HG02884 (cell line): Measurements from ENCODE around the gene UGT1A1.

ENCODE experiments used
- ATAC-seq: cut with Tn5 transposase; IDR thresholded peaks from one replicate; pipeline ENCODE4 v1.9.1; 2021; ENCODE audit warnings: mild to moderate bottlenecking, moderate library complexity; ENCODE audit not compliant: unreplicated experiment

UGT1A1 gene

DNA sequence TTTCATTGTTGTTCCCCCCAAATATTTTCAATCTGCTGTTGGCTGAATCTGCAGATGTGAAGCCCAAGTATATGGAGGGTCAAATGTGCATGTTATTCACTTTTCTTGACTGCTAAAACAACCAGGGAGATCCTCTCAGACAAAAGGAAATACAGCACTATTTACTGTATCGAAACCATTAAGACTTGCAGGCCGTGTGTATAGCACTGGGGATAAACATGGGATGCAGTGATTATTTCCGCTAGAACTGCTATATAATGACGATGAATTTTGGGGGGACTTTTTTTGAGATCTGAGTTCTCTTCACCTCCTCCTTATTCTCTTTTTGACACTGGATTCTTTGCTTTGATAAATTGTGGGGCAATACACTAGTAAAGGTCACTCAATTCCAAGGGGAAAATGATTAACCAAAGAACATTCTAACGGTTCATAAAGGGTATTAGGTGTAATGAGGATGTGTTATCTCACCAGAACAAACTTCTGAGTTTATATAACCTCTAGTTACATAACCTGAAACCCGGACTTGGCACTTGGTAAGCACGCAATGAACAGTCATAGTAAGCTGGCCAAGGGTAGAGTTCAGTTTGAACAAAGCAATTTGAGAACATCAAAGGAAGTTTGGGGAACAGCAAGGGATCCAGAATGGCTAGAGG is 3.5 kb upstream of the UGT1A1 start:
- no peak for ATAC-seq

DNA sequence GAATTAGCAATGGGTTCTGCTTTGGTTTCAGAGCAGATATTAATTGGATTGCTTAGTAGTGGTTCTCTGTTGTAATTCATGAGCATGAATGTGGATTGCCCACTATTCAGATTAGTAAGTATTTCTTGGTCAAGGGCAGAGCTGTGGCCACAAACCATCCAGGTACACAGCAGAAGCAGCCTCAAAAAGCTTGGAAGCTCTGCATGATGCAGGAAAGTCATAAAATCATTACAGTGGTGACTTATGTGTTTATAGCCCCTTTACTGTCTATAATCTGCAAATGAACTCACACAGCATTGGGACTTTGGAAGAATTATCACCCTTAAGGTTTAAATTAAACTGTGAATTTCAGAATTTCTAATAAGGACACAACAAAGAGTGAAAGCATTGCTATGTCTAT is 1.9 kb upstream of the UGT1A1 start:
- ATAC-seq = no peak

DNA sequence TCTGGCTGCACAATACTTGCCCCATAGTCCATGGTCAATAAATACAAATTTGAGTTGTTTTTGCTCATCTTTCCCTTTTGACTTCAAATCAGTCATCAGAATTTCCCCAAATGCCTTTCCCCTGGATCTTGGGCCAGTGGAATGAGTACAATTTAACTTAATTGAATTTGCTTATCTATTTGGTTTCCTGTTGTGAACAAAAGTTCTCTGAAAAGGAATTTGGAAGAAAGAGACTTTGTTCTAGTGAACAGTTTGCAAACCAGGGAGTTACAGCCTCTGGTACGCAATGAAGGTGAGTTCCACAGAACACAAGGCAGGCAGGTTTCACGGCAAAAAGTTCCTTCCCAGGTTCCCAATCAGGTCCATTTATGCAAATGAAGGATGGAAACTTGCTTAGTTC is 1.2 kb upstream of the UGT1A1 start:
- no peak for ATAC-seq

DNA sequence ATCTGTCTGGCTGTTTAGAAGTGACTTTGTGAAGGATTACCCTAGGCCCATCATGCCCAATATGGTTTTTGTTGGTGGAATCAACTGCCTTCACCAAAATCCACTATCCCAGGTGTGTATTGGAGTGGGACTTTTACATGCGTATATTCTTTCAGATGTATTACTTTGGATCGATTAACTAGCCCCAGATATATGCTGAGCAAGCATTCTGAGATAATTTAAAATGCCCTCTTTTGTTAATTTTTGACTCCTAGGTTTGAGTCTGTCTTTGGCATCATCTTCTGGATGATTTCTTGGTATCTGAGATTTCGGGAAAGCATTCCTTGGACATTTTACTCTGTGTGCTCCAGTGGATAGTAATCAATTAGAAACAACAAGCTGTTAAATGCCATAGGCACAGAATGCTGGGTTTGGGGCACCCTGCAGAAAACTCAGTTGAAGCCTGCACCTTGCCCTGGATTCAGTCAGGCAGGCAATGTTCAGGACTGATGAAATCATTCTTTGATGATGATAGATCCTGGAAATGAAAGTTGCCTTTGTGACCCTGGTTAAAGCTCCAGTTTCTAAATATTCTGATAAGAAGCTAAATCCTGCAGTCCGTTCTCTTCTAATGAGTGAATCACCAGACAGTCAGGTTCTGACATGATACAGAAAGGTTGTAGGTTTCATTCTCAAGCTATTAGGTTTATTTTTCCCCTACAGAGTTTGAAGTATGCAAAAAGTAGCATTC is 1.1 kb downstream of the UGT1A1 start:
- no peak for ATAC-seq

DNA sequence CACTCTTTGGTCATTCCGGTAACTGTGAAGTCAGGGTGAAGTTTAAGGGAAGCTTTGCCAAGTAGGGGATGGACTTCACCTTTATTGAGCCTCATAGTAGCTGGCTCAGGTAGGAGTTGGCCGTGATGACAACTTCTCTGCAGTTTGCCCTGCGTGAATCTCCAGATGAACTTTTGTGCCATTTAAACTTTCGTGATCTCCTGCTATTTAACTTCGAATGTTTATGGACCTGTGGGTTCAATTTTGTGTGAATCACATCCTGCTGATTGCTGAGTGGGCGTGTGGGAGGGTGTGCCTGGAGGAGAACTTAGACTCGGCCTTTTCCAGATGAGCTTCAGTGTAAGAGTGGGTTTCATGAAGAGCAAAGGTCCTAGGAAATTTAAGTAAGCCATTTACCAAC is 4.2 kb downstream of the UGT1A1 start:
- ATAC-seq = no peak

DNA sequence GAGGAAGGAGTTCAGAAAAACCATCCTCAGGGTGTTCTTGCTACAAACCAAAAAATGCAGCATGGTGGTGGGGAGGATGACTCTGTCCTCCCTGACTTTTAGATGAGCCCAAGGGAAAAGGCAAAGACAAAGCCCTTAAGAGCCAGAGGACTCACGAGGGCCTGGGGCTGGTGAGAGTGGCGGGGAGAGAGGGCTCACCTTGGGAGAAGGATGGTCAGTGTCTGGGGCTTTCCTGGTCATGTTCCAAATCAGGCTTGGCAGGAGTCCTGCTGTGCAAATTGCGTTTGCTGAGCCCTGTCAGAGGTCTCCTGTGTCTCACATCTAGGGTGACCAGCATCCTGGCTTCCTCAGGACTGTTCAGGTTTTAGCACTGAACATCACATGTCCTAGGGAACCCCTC is 4.7 kb downstream of the UGT1A1 start:
- no peak for ATAC-seq

DNA sequence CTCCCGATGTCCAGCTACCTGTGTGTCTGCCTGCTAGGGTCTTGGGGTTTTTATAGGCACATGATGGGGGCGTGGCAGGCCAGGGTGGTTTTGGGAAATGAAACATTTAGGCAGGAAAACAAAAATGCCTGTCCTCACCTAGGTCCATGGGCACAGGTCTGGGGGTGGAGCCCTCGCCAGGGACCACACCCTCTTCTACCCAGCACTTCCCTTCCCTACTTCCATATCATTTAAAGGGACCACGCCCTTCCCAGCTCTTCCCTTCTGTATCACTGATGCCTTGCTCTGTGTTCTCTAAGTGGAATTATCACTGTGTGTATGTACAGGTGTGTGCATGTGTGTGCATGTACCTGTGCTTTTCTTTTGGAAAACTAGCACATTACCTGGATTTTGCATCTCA is 6.3 kb downstream of the UGT1A1 start:
- ATAC-seq = no peak

DNA sequence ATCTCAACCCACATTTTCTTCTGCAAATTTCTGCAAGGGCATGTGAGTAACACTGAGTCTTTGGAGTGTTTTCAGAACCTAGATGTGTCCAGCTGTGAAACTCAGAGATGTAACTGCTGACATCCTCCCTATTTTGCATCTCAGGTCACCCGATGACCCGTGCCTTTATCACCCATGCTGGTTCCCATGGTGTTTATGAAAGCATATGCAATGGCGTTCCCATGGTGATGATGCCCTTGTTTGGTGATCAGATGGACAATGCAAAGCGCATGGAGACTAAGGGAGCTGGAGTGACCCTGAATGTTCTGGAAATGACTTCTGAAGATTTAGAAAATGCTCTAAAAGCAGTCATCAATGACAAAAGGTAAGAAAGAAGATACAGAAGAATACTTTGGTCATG is 8.0 kb downstream of the UGT1A1 start:
- ATAC-seq = no peak

DNA sequence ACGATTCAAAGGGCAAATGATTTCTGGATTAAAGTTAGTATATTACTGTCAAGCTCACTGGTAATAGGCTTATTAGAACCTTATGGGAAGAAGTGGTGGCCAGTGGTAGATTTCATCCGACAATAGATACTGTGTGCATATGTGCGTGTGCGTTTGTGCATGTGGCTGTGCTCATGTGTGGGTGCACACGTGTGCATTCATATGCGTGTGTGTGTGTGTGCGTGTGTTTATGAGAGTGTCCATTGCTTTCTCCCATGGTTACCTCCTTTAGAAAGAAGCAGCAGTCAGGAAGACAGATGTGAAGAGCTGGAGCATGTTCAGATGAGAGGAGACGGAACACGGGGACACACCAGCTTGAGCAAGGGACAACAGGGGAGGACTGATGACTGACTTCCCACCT is 9.2 kb downstream of the UGT1A1 start:
- no peak for ATAC-seq

DNA sequence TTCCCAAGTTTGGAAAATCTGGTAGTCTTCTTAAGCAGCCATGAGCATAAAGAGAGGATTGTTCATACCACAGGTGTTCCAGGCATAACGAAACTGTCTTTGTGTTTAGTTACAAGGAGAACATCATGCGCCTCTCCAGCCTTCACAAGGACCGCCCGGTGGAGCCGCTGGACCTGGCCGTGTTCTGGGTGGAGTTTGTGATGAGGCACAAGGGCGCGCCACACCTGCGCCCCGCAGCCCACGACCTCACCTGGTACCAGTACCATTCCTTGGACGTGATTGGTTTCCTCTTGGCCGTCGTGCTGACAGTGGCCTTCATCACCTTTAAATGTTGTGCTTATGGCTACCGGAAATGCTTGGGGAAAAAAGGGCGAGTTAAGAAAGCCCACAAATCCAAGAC is 12.1 kb downstream of the UGT1A1 start:
- ATAC-seq = no peak

DNA sequence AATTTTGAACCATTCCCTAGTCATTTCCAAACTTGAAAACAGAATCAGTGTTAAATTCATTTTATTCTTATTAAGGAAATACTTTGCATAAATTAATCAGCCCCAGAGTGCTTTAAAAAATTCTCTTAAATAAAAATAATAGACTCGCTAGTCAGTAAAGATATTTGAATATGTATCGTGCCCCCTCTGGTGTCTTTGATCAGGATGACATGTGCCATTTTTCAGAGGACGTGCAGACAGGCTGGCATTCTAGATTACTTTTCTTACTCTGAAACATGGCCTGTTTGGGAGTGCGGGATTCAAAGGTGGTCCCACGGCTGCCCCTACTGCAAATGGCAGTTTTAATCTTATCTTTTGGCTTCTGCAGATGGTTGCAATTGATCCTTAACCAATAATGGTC is 12.5 kb downstream of the UGT1A1 start:
- ATAC-seq = no peak

DNA sequence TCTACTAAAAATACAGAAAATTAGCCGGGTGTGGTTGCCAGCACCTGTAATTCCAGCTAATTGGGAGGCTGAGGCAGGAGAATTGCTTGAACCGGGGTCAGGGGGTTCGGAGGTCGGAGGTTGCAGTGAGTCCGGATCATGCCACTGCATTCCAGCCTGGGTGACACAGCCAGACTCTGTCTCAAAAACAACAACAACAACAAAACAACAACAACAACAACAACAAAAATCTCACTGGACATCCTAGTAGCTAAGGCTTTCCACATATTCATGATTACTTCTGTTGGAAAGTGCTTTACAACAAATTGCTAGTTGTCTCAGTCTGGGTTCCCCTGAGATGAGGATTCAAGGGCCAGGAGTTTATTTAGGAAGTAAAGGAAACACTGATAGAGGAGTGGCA is 13.8 kb downstream of the UGT1A1 start:
- ATAC-seq = no peak

DNA sequence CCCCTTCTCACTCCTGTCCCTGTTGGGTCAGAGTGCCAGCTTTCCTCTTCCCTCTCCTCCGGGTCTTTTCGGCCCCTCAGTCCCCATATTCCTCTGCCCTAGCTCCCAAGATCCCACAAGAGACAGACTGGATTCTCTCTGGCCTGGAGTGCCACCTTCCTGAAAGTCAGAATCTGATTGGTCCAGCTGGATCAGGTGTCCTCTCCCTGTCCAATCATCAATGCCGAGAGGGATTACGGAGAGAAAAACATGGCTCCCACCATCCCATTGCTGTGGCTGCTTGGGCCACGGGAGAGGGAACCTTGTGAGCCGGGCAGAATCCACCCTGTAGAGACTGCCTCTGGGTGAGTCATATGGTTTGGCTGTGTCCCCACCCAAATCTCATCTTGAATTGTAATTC is 15.3 kb downstream of the UGT1A1 start:
- ATAC-seq = no peak

DNA sequence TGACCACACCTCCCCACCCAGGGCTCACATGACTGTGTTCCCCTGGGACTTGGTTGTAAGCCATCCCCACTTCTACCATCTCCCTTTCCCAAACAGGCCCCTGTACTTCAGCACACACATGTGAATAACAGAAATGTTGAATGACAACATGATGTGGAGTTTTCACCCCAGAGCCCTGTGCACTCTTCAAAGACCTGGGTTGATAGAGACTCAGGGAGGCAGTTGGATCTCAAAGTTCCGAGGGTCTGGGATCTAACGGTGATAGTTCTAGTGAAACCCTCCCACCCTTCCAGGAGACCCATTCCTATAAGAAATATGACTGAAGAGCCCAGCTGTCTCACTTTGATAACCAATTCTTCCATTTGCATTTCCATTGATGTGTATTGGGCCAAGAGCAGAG is 18.0 kb downstream of the UGT1A1 start, which contains the start of gene MROH2A:
Gene MROH2A (plus strand): TSS at position 301 of the 400 bp plus-strand sequence. CDS start 1,029 bp downstream, outside the sequence.
- ATAC-seq = no peak

DNA sequence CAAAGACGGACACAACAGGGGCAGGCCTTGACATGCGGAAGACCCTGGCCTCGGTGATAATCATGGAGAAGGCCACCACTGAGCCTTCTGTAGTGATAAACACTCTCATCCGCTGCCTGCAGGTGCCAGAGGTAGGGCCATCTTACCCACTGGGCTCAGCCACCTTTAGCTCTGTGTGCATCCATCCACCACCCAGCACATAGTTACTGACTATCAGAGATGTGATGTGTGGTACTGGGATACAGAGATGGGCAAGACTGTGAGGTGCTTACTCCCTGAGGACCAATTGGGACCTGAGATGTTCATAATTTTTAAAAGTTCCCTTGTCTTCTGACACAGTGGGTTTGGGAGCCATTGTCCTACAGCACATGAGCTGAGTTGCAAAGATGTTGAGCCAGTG is 19.7 kb downstream of the UGT1A1 start:
- ATAC-seq = no peak

DNA sequence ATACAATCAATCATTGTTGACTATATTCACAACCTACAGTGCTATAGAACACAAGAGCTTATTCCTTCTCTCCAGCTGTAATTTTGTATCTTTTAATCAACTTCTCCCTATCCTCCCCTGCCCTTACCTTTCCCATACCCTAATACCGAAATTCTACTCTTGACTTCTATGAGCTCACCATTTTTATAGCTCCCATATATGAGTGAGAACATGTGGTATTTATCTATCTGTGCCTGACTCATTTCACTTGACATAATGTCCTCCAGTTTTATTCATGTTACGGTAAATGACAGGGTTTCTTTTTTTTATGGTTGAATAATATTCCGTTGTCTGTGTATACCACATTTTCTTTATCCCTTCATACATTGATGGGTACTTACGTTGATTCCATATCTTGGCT is 20.7 kb downstream of the UGT1A1 start:
- no peak for ATAC-seq

DNA sequence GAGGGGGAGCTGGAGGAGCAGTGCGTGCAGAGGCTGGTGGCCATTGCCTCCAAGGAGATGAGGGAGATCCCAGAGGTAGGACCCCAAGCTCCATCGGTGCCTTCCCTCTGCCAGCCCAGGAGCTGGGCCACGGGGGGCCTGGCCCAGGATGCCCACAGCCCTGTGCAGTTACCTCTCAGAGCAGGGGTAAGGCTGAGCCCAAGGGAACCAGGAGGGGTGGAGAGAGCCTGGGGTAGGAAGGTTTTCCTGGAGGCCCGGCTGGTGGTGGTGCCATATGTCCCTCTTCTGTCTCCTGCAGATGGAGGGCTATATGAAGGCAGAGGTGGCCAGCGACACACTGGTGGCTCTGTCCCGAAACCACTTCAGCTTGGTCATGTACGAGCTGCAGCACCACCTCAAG is 29.5 kb downstream of the UGT1A1 start:
- no peak for ATAC-seq

DNA sequence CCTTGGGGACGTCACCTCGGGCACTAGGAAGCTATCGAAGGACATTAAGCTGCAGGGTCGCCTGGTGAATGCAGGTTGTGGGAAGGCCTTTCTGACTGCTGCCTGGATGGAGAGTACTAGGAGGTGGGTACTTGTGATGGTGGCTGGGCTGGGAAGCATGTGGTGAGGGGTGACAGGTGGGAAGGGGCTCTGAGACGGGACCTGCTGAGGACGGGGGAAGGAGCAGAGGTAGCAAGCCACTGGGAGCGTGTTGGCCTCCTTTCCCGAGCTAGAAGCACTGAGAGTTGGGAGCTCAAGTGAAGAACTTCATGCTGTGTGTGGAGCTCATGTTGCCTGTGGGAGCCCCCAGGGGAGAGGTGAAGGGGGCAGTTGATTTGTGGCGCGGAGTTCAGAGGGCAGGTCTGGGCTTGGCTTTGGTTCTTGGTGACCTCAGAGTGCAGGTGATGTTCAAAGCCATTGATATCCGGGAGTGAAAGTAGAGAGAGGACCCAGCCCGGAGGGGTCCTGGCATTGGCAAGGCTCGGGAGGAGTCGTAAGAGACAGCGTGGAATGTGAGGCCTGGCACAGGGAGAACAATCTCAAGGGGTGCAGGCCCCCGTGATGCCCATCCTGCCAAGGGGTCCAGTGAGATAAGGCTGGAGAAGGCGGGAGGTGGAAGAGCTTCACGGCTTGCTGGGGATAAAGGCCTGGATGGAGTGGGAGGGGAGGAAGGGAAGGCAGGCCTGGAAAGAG is 31.2 kb downstream of the UGT1A1 start:
- no peak for ATAC-seq

DNA sequence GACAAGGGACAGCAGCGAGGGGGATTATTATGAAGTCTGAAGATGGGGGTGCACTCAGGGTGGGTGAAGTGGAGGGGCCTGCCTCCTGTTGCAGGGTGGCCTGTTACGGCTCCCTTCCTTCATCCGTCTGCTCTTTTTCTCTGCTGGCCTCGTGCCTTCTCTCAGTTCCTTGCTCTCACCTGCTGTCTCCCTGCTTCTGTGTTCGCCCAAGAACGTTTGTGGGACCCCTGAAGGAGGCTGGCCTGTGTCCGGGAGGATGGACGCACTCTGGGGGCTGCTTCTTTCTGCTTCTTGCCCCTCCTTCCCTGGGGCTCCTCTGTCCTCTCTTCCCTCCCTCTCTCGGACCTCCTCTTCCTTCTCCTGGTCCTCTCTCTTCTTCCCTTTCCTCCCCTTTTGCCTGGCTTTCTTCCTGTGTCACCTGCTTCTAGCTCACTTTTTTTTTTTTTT is 31.8 kb downstream of the UGT1A1 start:
- ATAC-seq = no peak

DNA sequence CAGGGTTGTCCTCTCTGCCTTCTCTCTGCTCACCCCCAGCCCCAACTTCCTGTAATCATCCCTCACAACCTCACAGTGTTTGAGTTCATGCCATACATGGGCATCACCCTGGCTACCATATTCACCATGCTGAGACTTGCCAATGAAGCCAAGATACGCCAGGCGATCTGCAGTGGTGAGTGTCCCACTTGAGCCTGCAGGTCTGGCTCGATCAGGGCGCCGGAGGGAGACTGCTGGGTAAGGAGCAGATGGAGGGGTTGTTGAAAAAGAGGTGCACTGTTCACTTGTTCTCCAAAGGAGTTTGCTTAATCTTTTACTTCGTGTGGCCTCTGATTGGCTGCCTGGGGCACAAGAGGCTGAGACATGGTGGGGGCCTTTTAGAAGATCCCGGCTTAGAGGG is 32.6 kb downstream of the UGT1A1 start:
- ATAC-seq = no peak

DNA sequence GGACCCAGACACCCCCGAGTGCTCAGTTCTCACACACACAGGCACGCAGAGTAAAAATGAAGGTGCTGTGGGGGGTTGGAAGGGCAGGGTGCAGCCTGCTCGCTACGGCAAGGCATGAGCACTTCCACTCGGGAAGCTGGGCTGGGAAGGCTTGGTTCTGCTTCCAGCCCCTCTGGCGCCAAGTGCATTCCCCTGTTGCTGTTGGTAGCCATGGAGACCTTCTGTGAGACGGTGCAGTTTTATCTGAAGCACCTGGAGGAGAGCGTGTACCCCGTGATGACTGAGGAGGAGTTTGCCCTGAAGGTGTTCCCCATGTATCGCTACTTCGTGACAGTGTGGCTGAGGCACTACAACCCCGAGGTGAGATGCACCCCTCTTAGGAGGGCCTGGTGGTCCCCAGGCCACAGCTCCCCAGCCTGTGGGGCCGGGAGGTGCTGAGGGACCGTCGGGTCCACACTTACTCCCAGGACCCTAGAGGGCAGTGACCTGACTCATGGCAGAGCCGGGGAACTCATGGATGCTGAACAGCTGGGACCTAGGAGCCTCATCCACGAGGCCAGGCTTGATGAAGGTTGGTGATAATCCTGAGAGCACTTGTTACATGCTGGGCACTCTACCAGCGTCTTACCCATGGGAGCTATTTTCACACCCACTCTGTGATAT is 33.5 kb downstream of the UGT1A1 start:
- no peak for ATAC-seq
